Epithelial cell of esophagus (primary cell): ENCODE results near the gene AMZ1.
"Not testable (repeated sequence)": the region's sequence is repeated elsewhere in the genome, so short reads cannot be mapped to it uniquely, and the experiment has no call there.

Source experiments
- DNase-seq: peaks from one replicate; pipeline ENCODE4 v3.0.0; 2010; ENCODE audit warnings: low read depth
- H3K4me3 ChIP-seq: 2 replicates; pipeline ENCODE4 v1.5.1; 2011; ENCODE audit warnings: mild to moderate bottlenecking, low read length, control low read depth
- CTCF ChIP-seq: IDR thresholded peaks from 2 replicates; pipeline ENCODE4 v1.5.1; 2011; ENCODE audit warnings: low read depth, mild to moderate bottlenecking, low read length, control low read depth, inconsistent platforms; ENCODE audit not compliant: insufficient read depth; ENCODE audit errors: missing control alignments

The AMZ1 gene

GRCh38 chr7:2737771-2738540 lies 50.0 kb downstream of the AMZ1 start:
- no peak overlapping the region for H3K4me3 ChIP-seq

GRCh38 chr7:2738766-2739549 lies 51.0 kb downstream of the AMZ1 start:
- no peak overlapping the region for H3K4me3 ChIP-seq
- TF ChIP-seq CTCF = no peak
- DNase-seq = no peak

More at GRCh38 chr7:2737771-2738540, 50.0 kb downstream of the AMZ1 start:
- no peak for DNase-seq
- TF ChIP-seq CTCF = no peak

- not testable (repeated sequence) for H3K4me3 ChIP-seq
Observed at GRCh38 chr7:2743523-2744185, 55.7 kb downstream of the AMZ1 start.

GRCh38 chr7:2748684-2749083 lies 60.7 kb downstream of the AMZ1 start:
- H3K4me3 ChIP-seq, DNase-seq: not testable (repeated sequence)

More at GRCh38 chr7:2743523-2744185, 55.7 kb downstream of the AMZ1 start:
- DNase-seq = not testable (repeated sequence)

- no peak for TF ChIP-seq CTCF
- H3K4me3 ChIP-seq = no peak overlapping the region
- DNase-seq = no peak
Observed at GRCh38 chr7:2750004-2750407, 62.0 kb downstream of the AMZ1 start.

GRCh38 chr7:2751086-2751485 lies 63.1 kb downstream of the AMZ1 start:
- DNase-seq = no peak
- H3K4me3 ChIP-seq = no peak overlapping the region
- TF ChIP-seq CTCF = no peak

GRCh38 chr7:2753148-2753547 lies 65.1 kb downstream of the AMZ1 start:
- H3K4me3 ChIP-seq = no peak overlapping the region
- no peak for DNase-seq
- no peak for TF ChIP-seq CTCF
